Neural progenitor cell (in vitro differentiated cells): Measurements from ENCODE around the gene MARCHF3.

Source experiments
- CTCF ChIP-seq: fragments of 200-600 bp; sonication (generic); IDR thresholded peaks from 2 replicates; pipeline ENCODE4 v1.5.1; 2017; ENCODE audit warnings: antibody characterized with exemption, mild to moderate bottlenecking
- EZH2 ChIP-seq: fragments of 200-600 bp; sonication (generic); IDR thresholded peaks from 2 replicates; pipeline ENCODE4 v1.6.1; 2017; ENCODE audit warnings: antibody characterized with exemption, mild to moderate bottlenecking, moderate library complexity
- EZH2phosphoT487 ChIP-seq: fragments of 200-600 bp; sonication (generic); IDR thresholded peaks from 2 replicates; pipeline ENCODE4 v1.6.1; 2017; ENCODE audit warnings: antibody characterized with exemption

- TF ChIP-seq CTCF (no peak), EZH2phosphoT487 (no peak), EZH2 (no peak)
Observed at GRCh38 chr5:126995039-126995438, 35.3 kb downstream of the MARCHF3 start.
